ENCODE results near the gene ZFYVE21. TPM values are rescaled to one million over a fixed set of nuclear protein-coding genes. Genes with fewer than 3 reads are reported as not detected.

ZFYVE21 gene
- total RNA-seq (10 to 100 TPM in 4 of 5 donors, 1 to 10 TPM in 1; 8.8 to 22.8 (median 22.1) TPM), total RNA-seq (3.3 to 25.9 (median 8.1) reads per million in 29 experiments)
- 9.4 TPM for total RNA-seq (2013)

DNA sequence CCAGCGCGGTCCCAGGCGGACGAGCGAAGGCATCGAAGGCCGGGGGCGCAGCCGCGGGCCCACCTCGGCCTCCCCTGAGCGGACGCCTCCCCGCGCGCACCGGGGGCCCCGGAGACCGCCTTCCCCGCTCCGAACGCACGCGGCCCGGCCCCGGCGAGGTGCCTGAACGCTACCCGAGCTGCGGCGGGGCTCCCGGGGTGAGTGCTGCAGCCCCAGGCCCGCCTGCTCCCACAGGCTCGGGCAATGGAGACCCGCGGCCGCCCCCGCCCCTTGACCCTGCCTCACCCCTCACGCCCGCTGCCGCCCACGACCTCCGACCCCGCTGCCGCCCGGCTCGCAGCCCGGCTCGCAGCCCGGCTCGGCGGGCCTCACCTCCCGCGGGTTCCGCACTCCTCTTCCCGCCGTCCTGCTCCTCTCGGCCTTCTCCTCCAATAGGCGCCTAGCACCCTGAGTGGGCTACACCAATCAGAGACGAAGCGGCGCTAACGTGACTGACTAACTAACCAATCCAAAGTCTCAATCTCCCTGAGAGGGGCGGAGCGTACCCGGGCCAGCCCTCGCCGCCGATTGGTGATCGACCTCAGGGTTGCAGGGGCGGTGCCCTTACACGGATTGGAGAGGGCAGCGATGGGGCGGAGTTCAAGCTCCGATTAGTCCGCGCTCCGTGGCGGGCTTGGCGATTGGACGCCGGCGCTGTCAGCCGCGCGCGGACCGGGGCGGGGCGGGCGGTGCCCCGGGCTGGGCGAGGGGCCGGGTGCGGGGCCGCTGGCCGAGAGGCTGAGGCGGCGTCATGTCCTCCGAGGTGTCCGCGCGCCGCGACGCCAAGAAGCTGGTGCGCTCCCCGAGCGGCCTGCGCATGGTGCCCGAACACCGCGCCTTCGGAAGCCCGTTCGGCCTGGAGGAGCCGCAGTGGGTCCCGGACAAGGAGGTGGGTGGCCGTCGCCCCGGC is at the start of gene ZFYVE21, which contains the start of gene XRCC3:
Gene ZFYVE21 (plus strand): TSS at position 759 of the 949 bp plus-strand sequence. CDS start 32 bp downstream, at position 791.
Gene XRCC3 (minus strand): TSS at position 400 of the 949 bp plus-strand sequence. CDS start 4,364 bp downstream, outside the sequence.
- peak within 1 kb of the TSS; percentile 86 to 90 (median 89) for H3K4me3 Mint-ChIP-seq
- under 1% methylated on average over 121 of the region's 121 CpGs for WGBS (ENCODE audit: insufficient coverage)
- H3K36me3 ChIP-seq (ENCODE audit: control insufficient read depth in 2 of 2, extremely low read depth in 1 of 2, insufficient read depth in 1 of 2, low read length in 1 of 2) = no peaks in the 10 kb centered on the region
- peak; percentile 92 to 95 (median 94) for ATAC-seq (replicated peaks in 1 of 4)
- no peak within 1 kb of the TSS for H3K27ac ChIP-seq (ENCODE audit: low read length)
- DNase-seq = peak; percentile 95 to 100 (median 99)
- POLR2A ChIA-PET = no interaction called here
- peak within 1 kb of the TSS; percentile 51 to 67 for H3K4me3 ChIP-seq (ENCODE audit: control insufficient read depth in 1 of 2, extremely low read depth in 1 of 2, low read length in 1 of 2)
- H3K27me3 ChIP-seq (replicated peaks in 1 of 2; ENCODE audit: control insufficient read depth in 2 of 2, extremely low read depth in 1 of 2, insufficient read depth in 2 of 2, low read length in 1 of 2) = no peaks in the 10 kb centered on the region
- no peaks in the 10 kb centered on the region for H3K9me3 ChIP-seq
- peak within 1 kb of the TSS; percentile 73 to 81 for H3K27ac Mint-ChIP-seq
- no peaks in the 10 kb centered on the region for H3K36me3 Mint-ChIP-seq
- no peaks in the 10 kb centered on the region for H3K27me3 Mint-ChIP-seq
- H3K4me1 Mint-ChIP-seq = peaks cover 44 to 67% (median 56%) of the 10 kb centered on the region in 3 donors
- no peaks in the 10 kb centered on the region for H3K9me3 Mint-ChIP-seq
- peaks cover 5 to 43% of the 10 kb centered on the region in 2 experiments for H3K4me1 ChIP-seq (ENCODE audit: control insufficient read depth in 1 of 2, extremely low read depth in 1 of 2, insufficient read depth in 2 of 2, low read length in 2 of 2)
- CTCF ChIA-PET = no interaction called here

DNA sequence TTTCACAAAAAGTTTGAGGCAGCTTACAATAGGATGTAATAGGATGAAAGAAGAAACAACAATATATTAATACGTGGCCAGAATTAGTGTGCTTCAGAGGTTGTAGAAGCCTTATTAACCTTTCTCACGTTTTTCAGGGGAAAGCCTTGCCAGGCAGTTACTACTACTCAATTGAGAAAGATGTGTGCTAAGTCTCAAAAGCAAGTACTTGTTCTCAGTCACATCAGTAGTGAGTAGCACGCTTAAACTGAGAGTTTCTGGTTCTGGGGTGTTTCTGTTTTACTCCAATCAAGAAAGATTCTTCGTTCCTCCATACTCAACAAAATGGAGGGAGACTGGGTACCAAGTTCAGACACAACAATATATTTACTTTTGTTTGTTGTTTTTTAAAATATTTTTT is 47.9 kb upstream of the ZFYVE21 start:
- POLR2A ChIA-PET = no interaction called here
- WGBS (ENCODE audit: insufficient coverage) = no CpG with 5 or more reads among the region's 4 CpGs

DNA sequence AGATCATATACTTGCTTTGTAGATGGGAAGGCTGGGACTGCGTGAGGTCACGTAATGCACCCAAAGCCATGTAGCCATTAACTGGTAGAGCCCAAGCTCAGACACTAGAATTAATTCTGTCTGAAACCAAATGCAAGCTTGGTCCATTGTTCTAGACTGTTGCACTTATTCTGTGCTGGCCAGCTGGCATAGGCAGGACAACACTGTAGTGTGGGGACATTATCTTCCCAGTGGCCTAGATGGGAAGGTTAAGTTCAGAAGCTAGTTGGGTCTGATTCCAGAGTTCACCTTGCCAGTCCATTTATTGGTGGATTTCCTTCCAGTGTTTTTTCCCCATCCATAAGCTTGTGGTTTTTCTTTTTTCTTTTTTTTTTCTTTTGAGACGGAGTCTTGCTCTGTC is 47.5 kb upstream of the ZFYVE21 start:
- H3K9me3 Mint-ChIP-seq = no peaks in the 10 kb centered on the region
- ChIA-PET POLR2A (no interaction called here), CTCF (no interaction called here)
- Histone ChIP-seq H3K4me3 (ENCODE audit: control insufficient read depth in 1 of 2, extremely low read depth in 1 of 2, low read length in 1 of 2) (no peak overlapping the region), H3K4me1 (ENCODE audit: control insufficient read depth in 1 of 2, extremely low read depth in 1 of 2, insufficient read depth in 2 of 2, low read length in 2 of 2) (no peaks in the 10 kb centered on the region), H3K27ac (ENCODE audit: low read length) (no peak overlapping the region), H3K36me3 (ENCODE audit: control insufficient read depth in 2 of 2, extremely low read depth in 1 of 2, insufficient read depth in 1 of 2, low read length in 1 of 2) (peaks cover 9 to 73% of the 10 kb centered on the region in 2 donors), H3K27me3 (replicated peaks in 1 of 2; ENCODE audit: control insufficient read depth in 2 of 2, extremely low read depth in 1 of 2, insufficient read depth in 2 of 2, low read length in 1 of 2) (no peaks in the 10 kb centered on the region), H3K9me3 (no peaks in the 10 kb centered on the region)
- no peak overlapping the region for H3K27ac Mint-ChIP-seq
- DNase-seq (no peak), ATAC-seq (replicated peaks in 1 of 4) (no peak)
- H3K27me3 Mint-ChIP-seq = no peaks in the 10 kb centered on the region
- no peak overlapping the region for H3K4me3 Mint-ChIP-seq
- peaks cover 41% of the 10 kb centered on the region for H3K36me3 Mint-ChIP-seq
- H3K4me1 Mint-ChIP-seq = peaks cover 0 to 2% (median 0%) of the 10 kb centered on the region in 3 donors
- WGBS (ENCODE audit: insufficient coverage) = 89% methylated on average over 2 of the region's 3 CpGs

More for the DNA sequence above, 47.9 kb upstream of the ZFYVE21 start:
- peaks cover 38% of the 10 kb centered on the region for H3K36me3 Mint-ChIP-seq
- H3K27ac Mint-ChIP-seq = no peak overlapping the region
- no peaks in the 10 kb centered on the region for H3K27me3 Mint-ChIP-seq
- H3K9me3 Mint-ChIP-seq = no peaks in the 10 kb centered on the region
- H3K4me3 Mint-ChIP-seq = no peak overlapping the region
- peaks cover 9 to 71% of the 10 kb centered on the region in 2 donors for H3K36me3 ChIP-seq (ENCODE audit: control insufficient read depth in 2 of 2, extremely low read depth in 1 of 2, insufficient read depth in 1 of 2, low read length in 1 of 2)
- no peaks in the 10 kb centered on the region for H3K4me1 ChIP-seq (ENCODE audit: control insufficient read depth in 1 of 2, extremely low read depth in 1 of 2, insufficient read depth in 2 of 2, low read length in 2 of 2)
- ATAC-seq (replicated peaks in 1 of 4) (no peak), DNase-seq (no peak)
- no peak overlapping the region for H3K27ac ChIP-seq (ENCODE audit: low read length)
- CTCF ChIA-PET = no interaction called here
- peaks cover 0 to 2% (median 0%) of the 10 kb centered on the region in 3 donors for H3K4me1 Mint-ChIP-seq
- H3K9me3 ChIP-seq = no peaks in the 10 kb centered on the region
- H3K27me3 ChIP-seq (replicated peaks in 1 of 2; ENCODE audit: control insufficient read depth in 2 of 2, extremely low read depth in 1 of 2, insufficient read depth in 2 of 2, low read length in 1 of 2) = no peaks in the 10 kb centered on the region
- H3K4me3 ChIP-seq (ENCODE audit: control insufficient read depth in 1 of 2, extremely low read depth in 1 of 2, low read length in 1 of 2) = no peak overlapping the region

DNA sequence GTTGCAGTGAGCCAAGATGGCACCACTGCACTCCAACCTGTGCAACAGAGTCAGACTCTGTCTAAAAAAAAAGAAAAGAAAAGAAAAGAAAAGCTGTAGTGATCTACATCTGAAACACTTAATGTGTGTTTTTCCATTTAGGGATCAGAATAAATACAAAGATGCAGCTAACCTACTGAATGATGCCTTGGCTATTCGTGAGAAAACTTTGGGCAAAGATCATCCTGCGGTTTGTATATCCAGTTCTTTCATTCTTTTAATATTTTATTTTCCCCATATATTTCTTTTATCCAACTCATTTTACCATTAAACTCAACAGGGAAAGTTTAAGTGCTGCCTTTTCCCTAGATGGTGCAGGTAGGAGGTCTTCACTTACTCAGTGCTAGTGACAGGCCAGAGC is 46.2 kb upstream of the ZFYVE21 start:
- Histone ChIP-seq H3K4me3 (ENCODE audit: control insufficient read depth in 1 of 2, extremely low read depth in 1 of 2, low read length in 1 of 2) (no peak overlapping the region), H3K27me3 (replicated peaks in 1 of 2; ENCODE audit: control insufficient read depth in 2 of 2, extremely low read depth in 1 of 2, insufficient read depth in 2 of 2, low read length in 1 of 2) (no peaks in the 10 kb centered on the region), H3K36me3 (ENCODE audit: control insufficient read depth in 2 of 2, extremely low read depth in 1 of 2, insufficient read depth in 1 of 2, low read length in 1 of 2) (peaks cover 10 to 77% of the 10 kb centered on the region in 2 donors), H3K4me1 (ENCODE audit: control insufficient read depth in 1 of 2, extremely low read depth in 1 of 2, insufficient read depth in 2 of 2, low read length in 2 of 2) (no peaks in the 10 kb centered on the region), H3K9me3 (no peaks in the 10 kb centered on the region), H3K27ac (ENCODE audit: low read length) (no peak overlapping the region)
- Mint-ChIP-seq H3K4me3 (no peak overlapping the region), H3K4me1 (peaks cover 0 to 2% (median 0%) of the 10 kb centered on the region in 3 donors), H3K9me3 (no peaks in the 10 kb centered on the region), H3K36me3 (peaks cover 42% of the 10 kb centered on the region), H3K27ac (no peak overlapping the region), H3K27me3 (no peaks in the 10 kb centered on the region)
- WGBS (ENCODE audit: insufficient coverage) = 100% methylated on average over 2 of the region's 2 CpGs
- ChIA-PET POLR2A (no interaction called here), CTCF (interaction anchor here in 1 of 2 donors (0.5 kb wide), 1 partner anchor 31 kb away, joined by 3 read pairs; no protein-coding TSS in a partner anchor)
- ATAC-seq (replicated peaks in 1 of 4) (no peak), DNase-seq (no peak)

DNA sequence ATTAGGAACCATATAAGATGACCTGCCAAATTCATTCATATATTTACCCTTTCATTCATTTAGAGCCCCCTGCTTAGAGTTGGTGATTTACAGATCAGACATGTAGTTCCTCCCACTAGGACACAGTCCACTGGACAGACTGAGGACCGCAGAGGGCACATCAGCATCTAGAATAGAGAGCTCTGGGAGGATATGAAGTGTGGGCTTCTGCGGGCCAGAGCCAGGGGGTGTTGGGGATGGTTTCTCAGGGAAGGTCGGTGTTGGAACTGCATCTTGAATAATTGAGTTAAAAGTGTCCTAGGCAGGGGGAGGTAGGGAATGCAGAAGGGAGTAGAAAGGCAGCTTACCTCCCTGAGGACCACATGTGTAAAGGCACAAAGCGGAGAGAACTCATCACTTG is 43.7 kb upstream of the ZFYVE21 start:
- Mint-ChIP-seq H3K27ac (no peak overlapping the region), H3K4me1 (no peaks in the 10 kb centered on the region), H3K4me3 (no peak overlapping the region), H3K9me3 (no peaks in the 10 kb centered on the region), H3K36me3 (peaks cover 47% of the 10 kb centered on the region), H3K27me3 (no peaks in the 10 kb centered on the region)
- H3K4me3 ChIP-seq (ENCODE audit: control insufficient read depth in 1 of 2, extremely low read depth in 1 of 2, low read length in 1 of 2) = no peak overlapping the region
- H3K36me3 ChIP-seq (ENCODE audit: control insufficient read depth in 2 of 2, extremely low read depth in 1 of 2, insufficient read depth in 1 of 2, low read length in 1 of 2) = peaks cover 13 to 87% of the 10 kb centered on the region in 2 donors
- CTCF ChIA-PET = no interaction called here
- no peaks in the 10 kb centered on the region for H3K9me3 ChIP-seq
- no peaks in the 10 kb centered on the region for H3K4me1 ChIP-seq (ENCODE audit: control insufficient read depth in 1 of 2, extremely low read depth in 1 of 2, insufficient read depth in 2 of 2, low read length in 2 of 2)
- POLR2A ChIA-PET = no interaction called here
- WGBS (ENCODE audit: insufficient coverage) = 100% methylated on average over 2 of the region's 4 CpGs
- no peaks in the 10 kb centered on the region for H3K27me3 ChIP-seq (replicated peaks in 1 of 2; ENCODE audit: control insufficient read depth in 2 of 2, extremely low read depth in 1 of 2, insufficient read depth in 2 of 2, low read length in 1 of 2)
- DNase-seq (no peak), ATAC-seq (replicated peaks in 1 of 4) (no peak)
- no peak overlapping the region for H3K27ac ChIP-seq (ENCODE audit: low read length)

DNA sequence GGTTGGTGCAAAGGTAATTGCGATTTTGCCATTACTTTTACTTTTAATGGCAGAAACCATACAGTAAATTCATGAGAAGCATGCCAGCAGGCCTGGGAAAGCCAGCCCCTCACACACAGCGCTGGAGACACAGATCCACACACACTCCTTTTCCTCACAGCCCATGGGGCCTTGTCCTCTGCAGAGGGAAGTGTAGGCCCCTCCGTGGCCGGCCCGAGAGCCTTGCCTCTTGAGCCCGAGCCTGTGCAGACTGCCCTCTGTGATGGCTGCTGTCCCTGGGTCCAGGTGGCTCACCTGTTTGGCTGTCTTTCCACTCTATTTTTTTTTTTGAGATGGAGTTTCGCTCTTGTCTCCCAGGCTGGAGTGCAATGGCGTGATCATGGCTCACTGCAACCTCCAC is 39.7 kb upstream of the ZFYVE21 start:
- no peak overlapping the region for H3K4me3 Mint-ChIP-seq
- ChIA-PET CTCF (interaction anchor here in 1 of 2 donors (1.1 kb wide), 1 partner anchor 77 kb away, joined by 3 read pairs; no protein-coding TSS in a partner anchor), POLR2A (no interaction called here)
- Histone ChIP-seq H3K36me3 (ENCODE audit: control insufficient read depth in 2 of 2, extremely low read depth in 1 of 2, insufficient read depth in 1 of 2, low read length in 1 of 2) (peaks cover 22 to 93% of the 10 kb centered on the region in 2 donors), H3K4me3 (ENCODE audit: control insufficient read depth in 1 of 2, extremely low read depth in 1 of 2, low read length in 1 of 2) (no peak overlapping the region), H3K27me3 (replicated peaks in 1 of 2; ENCODE audit: control insufficient read depth in 2 of 2, extremely low read depth in 1 of 2, insufficient read depth in 2 of 2, low read length in 1 of 2) (no peaks in the 10 kb centered on the region), H3K27ac (ENCODE audit: low read length) (no peak overlapping the region), H3K4me1 (ENCODE audit: control insufficient read depth in 1 of 2, extremely low read depth in 1 of 2, insufficient read depth in 2 of 2, low read length in 2 of 2) (no peaks in the 10 kb centered on the region), H3K9me3 (no peaks in the 10 kb centered on the region)
- no peak overlapping the region for H3K27ac Mint-ChIP-seq
- H3K4me1 Mint-ChIP-seq = peaks cover 0 to 3% (median 0%) of the 10 kb centered on the region in 3 donors
- no peaks in the 10 kb centered on the region for H3K27me3 Mint-ChIP-seq
- ATAC-seq (replicated peaks in 1 of 4) (no peak), DNase-seq (no peak)
- peaks cover 54% of the 10 kb centered on the region for H3K36me3 Mint-ChIP-seq
- no peaks in the 10 kb centered on the region for H3K9me3 Mint-ChIP-seq
- WGBS (ENCODE audit: insufficient coverage) = 90% methylated on average over 6 of the region's 8 CpGs

All from T-cell (primary cell).